ENCODE measurements around the gene LRMDA.

- no peak for TF ChIP-seq CTCF (conservative IDR thresholded peaks at IDR 0.05; ENCODE audit: low read length)
- TF ChIP-seq EZH2phosphoT487 (IDR thresholded peaks at IDR 0.05; ENCODE audit: borderline replicate concordance): no peak
Measured at GRCh38 chr10:76442113-76442512, 1010.7 kb downstream of the LRMDA start.

Data from Loucy (cell line).